ENCODE results near the gene C9orf85.
"Not testable (repeated sequence)": the region's sequence is repeated elsewhere in the genome, so short reads cannot be mapped to it uniquely, and the experiment has no call there.

C9orf85 gene

DNA sequence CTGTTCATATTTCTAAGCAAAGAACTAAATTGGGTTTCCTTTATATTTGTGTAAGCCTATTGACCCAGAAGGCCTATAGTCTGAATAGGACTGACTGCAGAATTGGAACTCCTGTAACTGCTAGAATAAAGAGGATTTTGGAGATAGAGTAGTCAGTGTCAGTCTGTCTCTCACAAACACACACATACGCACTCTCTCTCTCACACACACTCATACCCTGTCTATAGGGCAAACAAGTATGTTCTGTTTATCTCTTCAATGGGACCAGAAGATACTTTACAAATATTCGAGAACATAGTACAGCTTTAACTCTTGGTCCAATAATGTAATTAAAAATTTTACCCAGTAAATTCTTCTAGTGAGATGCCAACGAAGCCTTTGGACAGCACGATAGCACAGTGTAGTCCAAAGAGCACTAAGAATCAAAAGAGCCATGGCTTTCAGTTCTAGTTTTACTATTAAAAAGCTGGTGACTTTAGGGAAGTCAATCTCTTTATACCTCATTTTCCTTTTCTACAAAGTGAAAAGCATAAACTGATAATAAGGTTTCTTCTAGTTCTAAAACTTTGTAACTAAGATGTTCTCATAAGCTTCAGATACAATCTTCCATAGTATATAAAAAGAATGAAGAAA is 19.8 kb upstream of the C9orf85 start:
- TF ChIP-seq, protein P1, sequence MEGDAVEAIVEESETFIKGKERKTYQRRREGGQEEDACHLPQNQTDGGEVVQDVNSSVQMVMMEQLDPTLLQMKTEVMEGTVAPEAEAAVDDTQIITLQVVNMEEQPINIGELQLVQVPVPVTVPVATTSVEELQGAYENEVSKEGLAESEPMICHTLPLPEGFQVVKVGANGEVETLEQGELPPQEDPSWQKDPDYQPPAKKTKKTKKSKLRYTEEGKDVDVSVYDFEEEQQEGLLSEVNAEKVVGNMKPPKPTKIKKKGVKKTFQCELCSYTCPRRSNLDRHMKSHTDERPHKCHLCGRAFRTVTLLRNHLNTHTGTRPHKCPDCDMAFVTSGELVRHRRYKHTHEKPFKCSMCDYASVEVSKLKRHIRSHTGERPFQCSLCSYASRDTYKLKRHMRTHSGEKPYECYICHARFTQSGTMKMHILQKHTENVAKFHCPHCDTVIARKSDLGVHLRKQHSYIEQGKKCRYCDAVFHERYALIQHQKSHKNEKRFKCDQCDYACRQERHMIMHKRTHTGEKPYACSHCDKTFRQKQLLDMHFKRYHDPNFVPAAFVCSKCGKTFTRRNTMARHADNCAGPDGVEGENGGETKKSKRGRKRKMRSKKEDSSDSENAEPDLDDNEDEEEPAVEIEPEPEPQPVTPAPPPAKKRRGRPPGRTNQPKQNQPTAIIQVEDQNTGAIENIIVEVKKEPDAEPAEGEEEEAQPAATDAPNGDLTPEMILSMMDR (IDR thresholded peaks at IDR 0.05), result no peak
- no peak for TF ChIP-seq ZFX (IDR thresholded peaks at IDR 0.05; ENCODE audit: borderline replicate concordance)
- H3K27ac ChIP-seq, result no peak overlapping the region

DNA sequence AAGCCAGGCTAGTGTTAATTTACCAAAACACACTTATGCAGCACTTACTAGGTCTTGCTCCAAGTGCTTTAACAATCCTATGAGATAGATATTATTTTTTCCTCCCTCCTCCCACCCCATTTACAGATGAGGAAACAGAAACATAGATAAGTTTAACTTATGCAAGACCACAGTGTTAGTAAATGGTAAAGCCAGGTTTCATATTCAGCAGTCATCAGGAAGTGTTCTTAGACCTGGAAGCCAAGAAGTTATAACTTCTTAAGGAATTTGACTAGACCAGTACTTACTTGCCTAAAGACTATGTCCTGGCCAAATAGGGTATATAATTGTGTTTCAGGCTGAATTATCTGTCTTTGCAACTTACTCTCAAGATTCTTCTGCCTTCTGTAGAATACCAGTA is 16.3 kb upstream of the C9orf85 start:
- H3K27ac ChIP-seq, result no peak overlapping the region

DNA sequence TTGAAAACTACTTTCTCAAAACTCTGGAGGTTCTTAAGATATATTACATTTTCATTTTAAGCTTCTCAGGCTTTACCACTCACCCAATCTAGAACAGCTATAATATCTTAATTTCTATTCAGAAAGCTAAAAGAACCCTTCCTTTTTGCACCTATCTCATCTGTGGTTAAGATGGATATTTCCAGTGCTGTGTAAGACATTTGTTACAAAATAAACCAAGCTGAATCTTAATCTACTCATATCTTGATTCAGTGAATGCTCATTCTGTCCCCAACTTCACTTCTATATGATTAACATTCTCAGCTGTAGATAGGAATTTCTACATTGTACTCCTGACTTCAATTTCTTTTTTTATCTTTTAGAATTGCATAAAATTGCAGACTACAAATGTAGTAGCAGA is 15.5 kb upstream of the C9orf85 start:
- TF ChIP-seq, protein P1 (IDR thresholded peaks at IDR 0.05), result no peak
- no peak for TF ChIP-seq ZFX (IDR thresholded peaks at IDR 0.05; ENCODE audit: borderline replicate concordance)
- H3K27ac ChIP-seq, result no peak overlapping the region

More for the DNA sequence above, 16.3 kb upstream of the C9orf85 start:
- no peak for TF ChIP-seq ZFX (IDR thresholded peaks at IDR 0.05; ENCODE audit: borderline replicate concordance)
- TF ChIP-seq, protein P1 (IDR thresholded peaks at IDR 0.05), result no peak

DNA sequence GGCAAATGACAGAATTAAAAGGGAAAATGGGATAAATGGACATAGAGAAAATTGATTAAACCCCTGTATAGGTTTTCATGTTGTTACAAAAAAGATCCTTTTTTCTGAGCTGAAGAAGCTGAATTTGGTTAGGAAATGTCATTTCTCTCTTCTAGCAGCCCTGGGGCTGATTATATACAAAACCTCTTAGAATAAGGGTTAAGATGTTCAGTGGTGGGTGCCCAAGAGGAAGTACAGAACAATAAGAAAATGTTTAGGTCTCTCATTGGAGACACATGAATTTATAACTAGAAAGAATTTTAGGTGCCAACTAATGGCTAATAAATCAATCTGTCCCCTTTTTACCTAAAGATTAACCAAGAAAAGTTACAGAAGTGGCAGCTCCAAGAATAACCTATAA is 14.7 kb upstream of the C9orf85 start:
- H3K27ac ChIP-seq, result no peak overlapping the region
- TF ChIP-seq ZFX (IDR thresholded peaks at IDR 0.05; ENCODE audit: borderline replicate concordance), result no peak
- TF ChIP-seq, protein P1 (IDR thresholded peaks at IDR 0.05), result no peak

DNA sequence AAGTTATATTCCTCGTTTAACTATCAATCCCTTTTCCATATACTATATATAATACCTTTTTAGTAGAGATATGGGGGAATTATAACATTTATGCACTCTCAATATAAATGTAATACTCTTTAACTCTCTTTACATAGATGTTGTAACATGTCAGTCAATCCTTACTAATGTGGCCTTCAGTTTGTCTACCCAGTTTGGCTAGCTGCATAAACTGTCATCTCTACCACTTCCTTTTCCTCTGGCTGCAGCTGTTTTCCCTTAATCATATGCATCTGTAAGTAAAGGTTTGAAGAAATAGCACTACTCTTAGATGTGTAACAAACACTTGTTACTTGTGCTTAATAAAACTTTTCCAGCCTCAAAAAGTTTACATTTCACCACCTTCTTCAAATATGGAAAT is 13.9 kb upstream of the C9orf85 start:
- H3K27ac ChIP-seq, result no peak overlapping the region
- TF ChIP-seq, protein P1 (IDR thresholded peaks at IDR 0.05), result no peak

DNA sequence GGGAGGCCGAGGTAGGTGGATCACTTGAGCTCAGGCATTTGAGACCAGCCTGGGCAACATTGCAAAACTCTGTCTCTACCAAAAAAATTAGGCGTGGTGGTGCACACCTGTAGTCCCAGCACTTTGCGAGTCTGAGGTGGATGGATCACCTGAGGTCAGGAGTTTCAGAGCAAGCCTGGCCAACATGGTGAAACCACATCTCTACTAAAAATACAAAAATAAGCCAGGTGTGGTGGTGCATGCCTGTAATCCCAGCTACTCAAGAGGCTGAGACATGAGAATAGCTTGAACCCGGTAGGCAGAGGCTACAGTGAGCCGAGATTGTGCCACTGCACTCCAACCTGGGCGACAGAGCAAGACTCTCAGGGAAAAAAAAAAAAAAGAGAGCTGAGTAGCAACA is 12.7 kb upstream of the C9orf85 start:
- H3K27ac ChIP-seq, result not testable (repeated sequence)

DNA sequence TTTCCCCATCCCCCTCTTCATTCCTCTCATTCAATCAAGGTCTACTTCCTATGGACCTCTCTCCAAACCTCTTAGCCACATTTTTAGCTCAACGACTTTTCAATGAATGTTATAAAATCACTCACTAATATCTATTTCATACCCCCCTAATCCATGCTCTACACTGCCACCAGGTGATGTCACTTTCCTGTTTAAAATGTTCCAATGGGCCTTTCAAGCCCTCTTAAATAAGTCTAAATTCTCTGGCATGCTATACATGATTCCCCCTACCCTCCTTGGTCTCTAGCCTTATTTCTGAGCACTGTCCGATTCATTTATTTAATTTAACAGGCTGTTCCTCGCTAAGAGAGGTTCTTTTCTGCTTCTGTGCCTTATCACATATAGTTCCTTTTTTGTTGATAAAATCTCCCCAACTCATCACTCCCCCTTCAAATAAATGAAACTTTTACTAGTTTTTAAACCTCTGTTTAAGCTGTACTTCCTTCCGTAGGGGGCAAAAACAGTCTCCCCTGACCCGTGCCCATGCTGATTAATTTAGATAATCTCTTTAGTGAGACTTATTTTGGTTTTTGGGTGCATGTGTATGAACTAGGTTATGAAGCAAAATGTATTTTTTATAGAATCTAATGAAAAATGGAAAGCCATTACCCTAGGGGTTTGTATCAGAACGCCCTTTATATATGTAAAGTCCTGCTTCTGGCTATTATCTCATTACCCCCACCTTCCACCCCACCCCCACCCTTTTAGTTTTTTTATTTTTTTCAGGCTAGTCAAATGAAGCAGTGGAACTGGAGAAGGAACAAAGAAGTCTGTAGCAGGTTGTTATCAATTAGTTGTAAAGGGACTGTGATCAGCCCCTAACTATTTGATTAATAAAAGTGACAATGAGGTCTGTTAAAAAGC is 9.5 kb upstream of the C9orf85 start:
- no peak for TF ChIP-seq ZFX (IDR thresholded peaks at IDR 0.05; ENCODE audit: borderline replicate concordance)
- TF ChIP-seq, protein P1 (IDR thresholded peaks at IDR 0.05), result no peak
- no peak overlapping the region for H3K27ac ChIP-seq

Data from 22Rv1 (cell line).